Activated naive CD8-positive, alpha-beta T cell (primary cell): Measurements from ENCODE around the gene IKZF5.

ENCODE experiments used
- H3K27ac Mint-ChIP-seq: one replicate; pipeline ENCODE4 v1.8.0; 2021; ENCODE audit warnings: mixed read lengths
- H3K27me3 Mint-ChIP-seq: one replicate; pipeline ENCODE4 v1.8.0; 2021; ENCODE audit warnings: mixed read lengths
- H3K36me3 Mint-ChIP-seq: one replicate; pipeline ENCODE4 v1.8.0; 2021; ENCODE audit warnings: mixed read lengths
- H3K4me1 Mint-ChIP-seq: one replicate; pipeline ENCODE4 v1.8.0; 2021; ENCODE audit warnings: low read depth, mixed read lengths
- H3K4me3 Mint-ChIP-seq: one replicate; pipeline ENCODE4 v1.8.0; 2021; ENCODE audit warnings: mild to moderate bottlenecking, mixed read lengths
- H3K9me3 Mint-ChIP-seq: one replicate; pipeline ENCODE4 v1.8.0; 2021; ENCODE audit warnings: low read depth, mixed read lengths

Gene IKZF5

GRCh38 chr10:123024540-123024939 lies 15.9 kb upstream of the IKZF5 start:
- Mint-ChIP-seq H3K4me1 (peaks cover 3% of the 10 kb centered on the region), H3K27me3 (no peaks in the 10 kb centered on the region), H3K36me3 (peaks cover 11% of the 10 kb centered on the region), H3K9me3 (no peaks in the 10 kb centered on the region), H3K4me3 (no peak overlapping the region), H3K27ac (no peak overlapping the region)

- no peak overlapping the region for H3K4me3 Mint-ChIP-seq
- H3K9me3 Mint-ChIP-seq: no peaks in the 10 kb centered on the region
- H3K4me1 Mint-ChIP-seq: peaks cover 1% of the 10 kb centered on the region
- no peak overlapping the region for H3K27ac Mint-ChIP-seq
- no peaks in the 10 kb centered on the region for H3K27me3 Mint-ChIP-seq
- peaks cover 7% of the 10 kb centered on the region for H3K36me3 Mint-ChIP-seq
Observed at GRCh38 chr10:123021517-123021916, 12.9 kb upstream of the IKZF5 start.

GRCh38 chr10:123019941-123020703 lies 11.5 kb upstream of the IKZF5 start:
- Mint-ChIP-seq H3K27me3 (no peaks in the 10 kb centered on the region), H3K4me1 (no peaks in the 10 kb centered on the region), H3K9me3 (no peaks in the 10 kb centered on the region), H3K27ac (no peak overlapping the region), H3K4me3 (no peak overlapping the region), H3K36me3 (peaks cover 9% of the 10 kb centered on the region)

- no peaks in the 10 kb centered on the region for H3K4me1 Mint-ChIP-seq
- H3K27me3 Mint-ChIP-seq: no peaks in the 10 kb centered on the region
- no peak overlapping the region for H3K27ac Mint-ChIP-seq
- H3K4me3 Mint-ChIP-seq: no peak overlapping the region
- no peaks in the 10 kb centered on the region for H3K9me3 Mint-ChIP-seq
- peaks cover 7% of the 10 kb centered on the region for H3K36me3 Mint-ChIP-seq
Observed at GRCh38 chr10:123019264-123019663, 10.7 kb upstream of the IKZF5 start.

- H3K4me1 Mint-ChIP-seq: peaks cover 2% of the 10 kb centered on the region
- no peaks in the 10 kb centered on the region for H3K9me3 Mint-ChIP-seq
- H3K4me3 Mint-ChIP-seq: no peak overlapping the region
- peaks cover 6% of the 10 kb centered on the region for H3K36me3 Mint-ChIP-seq
- H3K27ac Mint-ChIP-seq: no peak overlapping the region
- H3K27me3 Mint-ChIP-seq: no peaks in the 10 kb centered on the region
Observed at GRCh38 chr10:123018531-123018930, 9.9 kb upstream of the IKZF5 start.

GRCh38 chr10:123017421-123018165 lies 9.0 kb upstream of the IKZF5 start:
- no peak overlapping the region for H3K27ac Mint-ChIP-seq
- H3K9me3 Mint-ChIP-seq: no peaks in the 10 kb centered on the region
- no peaks in the 10 kb centered on the region for H3K27me3 Mint-ChIP-seq
- peaks cover 2% of the 10 kb centered on the region for H3K4me1 Mint-ChIP-seq
- H3K36me3 Mint-ChIP-seq: peaks cover 9% of the 10 kb centered on the region
- no peak overlapping the region for H3K4me3 Mint-ChIP-seq

GRCh38 chr10:123016228-123016627 lies 7.6 kb upstream of the IKZF5 start:
- no peaks in the 10 kb centered on the region for H3K27me3 Mint-ChIP-seq
- H3K4me3 Mint-ChIP-seq: no peak overlapping the region
- no peaks in the 10 kb centered on the region for H3K9me3 Mint-ChIP-seq
- no peak overlapping the region for H3K27ac Mint-ChIP-seq
- H3K36me3 Mint-ChIP-seq: peaks cover 13% of the 10 kb centered on the region
- peaks cover 2% of the 10 kb centered on the region for H3K4me1 Mint-ChIP-seq

GRCh38 chr10:123014772-123015171 lies 6.2 kb upstream of the IKZF5 start:
- Mint-ChIP-seq H3K27me3 (no peaks in the 10 kb centered on the region), H3K9me3 (no peaks in the 10 kb centered on the region), H3K27ac (no peak overlapping the region), H3K4me3 (no peak overlapping the region), H3K4me1 (peaks cover 13% of the 10 kb centered on the region), H3K36me3 (peaks cover 13% of the 10 kb centered on the region)

GRCh38 chr10:123013456-123014419 lies 5.1 kb upstream of the IKZF5 start:
- H3K36me3 Mint-ChIP-seq: peaks cover 13% of the 10 kb centered on the region
- H3K4me3 Mint-ChIP-seq: no peak overlapping the region
- no peak overlapping the region for H3K27ac Mint-ChIP-seq
- H3K9me3 Mint-ChIP-seq: no peaks in the 10 kb centered on the region
- H3K27me3 Mint-ChIP-seq: no peaks in the 10 kb centered on the region
- peaks cover 18% of the 10 kb centered on the region for H3K4me1 Mint-ChIP-seq

- Mint-ChIP-seq H3K36me3 (peaks cover 11% of the 10 kb centered on the region), H3K4me3 (no peak overlapping the region), H3K4me1 (peaks cover 26% of the 10 kb centered on the region), H3K9me3 (no peaks in the 10 kb centered on the region), H3K27me3 (no peaks in the 10 kb centered on the region), H3K27ac (no peak overlapping the region)
Observed at GRCh38 chr10:123011987-123012386, 3.4 kb upstream of the IKZF5 start.

GRCh38 chr10:123009105-123009820 lies 668 bp upstream of the IKZF5 start:
- peak overlapping the region; percentile 99 for H3K27ac Mint-ChIP-seq
- peaks cover 10% of the 10 kb centered on the region for H3K36me3 Mint-ChIP-seq
- H3K4me3 Mint-ChIP-seq: peak overlapping the region; percentile 99
- no peaks in the 10 kb centered on the region for H3K27me3 Mint-ChIP-seq
- peaks cover 52% of the 10 kb centered on the region for H3K4me1 Mint-ChIP-seq
- H3K9me3 Mint-ChIP-seq: no peaks in the 10 kb centered on the region

- no peaks in the 10 kb centered on the region for H3K9me3 Mint-ChIP-seq
- H3K36me3 Mint-ChIP-seq: peaks cover 9% of the 10 kb centered on the region
- peaks cover 58% of the 10 kb centered on the region for H3K4me1 Mint-ChIP-seq
- H3K27me3 Mint-ChIP-seq: no peaks in the 10 kb centered on the region
- H3K27ac Mint-ChIP-seq: peak overlapping the region; percentile 99
- H3K4me3 Mint-ChIP-seq: peak overlapping the region; percentile 99
Observed at GRCh38 chr10:123007558-123008354, 839 bp downstream of the IKZF5 start.

GRCh38 chr10:123004298-123004697 lies 4.3 kb downstream of the IKZF5 start:
- Mint-ChIP-seq H3K27ac (no peak overlapping the region), H3K9me3 (no peaks in the 10 kb centered on the region), H3K4me1 (peaks cover 66% of the 10 kb centered on the region), H3K36me3 (peaks cover 6% of the 10 kb centered on the region), H3K27me3 (no peaks in the 10 kb centered on the region), H3K4me3 (no peak overlapping the region)

GRCh38 chr10:123001370-123001769 lies 7.2 kb downstream of the IKZF5 start:
- Mint-ChIP-seq H3K36me3 (peaks cover 6% of the 10 kb centered on the region), H3K4me3 (no peak overlapping the region), H3K27me3 (no peaks in the 10 kb centered on the region), H3K4me1 (peaks cover 58% of the 10 kb centered on the region), H3K27ac (peak overlapping the region; percentile 64), H3K9me3 (no peaks in the 10 kb centered on the region)
